Measurements from ENCODE around the gene CUL3. TPM values are rescaled to one million over a fixed set of nuclear protein-coding genes. Genes with fewer than 3 reads are reported as not detected.

The CUL3 gene
- total RNA-seq, 1 experiment from 2014 or later: 86.2 TPM

DNA sequence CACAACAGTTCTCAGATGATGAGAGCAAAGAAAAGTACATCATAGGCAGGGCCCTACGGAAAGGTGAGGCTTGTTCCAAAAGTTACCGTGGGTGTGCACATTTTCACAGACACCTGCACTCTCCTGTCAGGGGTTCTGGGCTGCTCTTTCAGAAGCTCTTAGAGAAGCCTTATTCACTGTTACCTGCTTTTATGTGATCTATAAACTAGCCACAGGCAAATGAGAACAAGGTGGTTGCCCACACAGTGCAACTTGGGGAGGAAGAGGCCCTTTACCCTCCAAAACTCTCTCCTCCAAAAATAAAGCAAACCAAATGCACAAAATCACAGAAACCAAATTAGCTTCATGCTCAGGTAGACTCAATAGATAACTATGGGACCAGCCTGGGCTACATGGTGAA, 11.1 kb upstream of the CUL3 start:
- ChIA-PET CTCF (no interaction called here), POLR2A (no interaction called here)

DNA sequence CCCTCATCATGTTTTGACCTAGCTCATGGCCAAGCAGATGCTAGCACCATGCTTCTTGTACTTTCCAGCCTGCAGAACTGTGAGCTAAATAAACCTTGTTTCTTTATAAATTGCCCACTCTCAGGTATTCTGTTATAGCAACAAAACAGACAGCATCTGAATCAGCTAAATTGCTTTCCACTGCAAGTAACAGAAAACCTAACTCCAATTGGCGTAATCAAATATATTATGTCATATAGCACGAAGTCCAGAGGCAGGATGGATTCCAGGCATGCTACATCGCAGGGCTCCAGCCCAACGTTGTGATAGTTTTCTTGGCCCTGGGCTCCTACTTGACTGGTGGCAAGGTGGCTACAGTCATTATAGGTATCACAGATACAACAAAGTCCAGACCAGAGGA, 10.4 kb upstream of the CUL3 start:
- Mint-ChIP-seq H3K27me3 (ENCODE audit: low read depth) (no peaks in the 10 kb centered on the region), H3K4me1 (peaks cover 11% of the 10 kb centered on the region), H3K27ac (no peak overlapping the region), H3K36me3 (no peaks in the 10 kb centered on the region), H3K9me3 (peaks cover 3% of the 10 kb centered on the region; the same call in 1 of the 2 replicates), H3K4me3 (no peak overlapping the region)
- POLR2A ChIA-PET: no interaction called here
- CTCF ChIA-PET: no interaction called here
- DNase-seq (ENCODE audit: low spot score) (no peak), ATAC-seq (no peak)
- TF ChIP-seq, protein P1, sequence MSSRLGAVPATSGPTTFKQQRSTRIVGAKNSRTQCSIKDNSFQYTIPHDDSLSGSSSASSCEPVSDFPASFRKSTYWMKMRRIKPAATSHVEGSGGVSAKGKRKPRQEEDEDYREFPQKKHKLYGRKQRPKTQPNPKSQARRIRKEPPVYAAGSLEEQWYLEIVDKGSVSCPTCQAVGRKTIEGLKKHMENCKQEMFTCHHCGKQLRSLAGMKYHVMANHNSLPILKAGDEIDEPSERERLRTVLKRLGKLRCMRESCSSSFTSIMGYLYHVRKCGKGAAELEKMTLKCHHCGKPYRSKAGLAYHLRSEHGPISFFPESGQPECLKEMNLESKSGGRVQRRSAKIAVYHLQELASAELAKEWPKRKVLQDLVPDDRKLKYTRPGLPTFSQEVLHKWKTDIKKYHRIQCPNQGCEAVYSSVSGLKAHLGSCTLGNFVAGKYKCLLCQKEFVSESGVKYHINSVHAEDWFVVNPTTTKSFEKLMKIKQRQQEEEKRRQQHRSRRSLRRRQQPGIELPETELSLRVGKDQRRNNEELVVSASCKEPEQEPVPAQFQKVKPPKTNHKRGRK (CRISPR knock-in tag; IDR thresholded peaks at IDR 0.05; ENCODE audit: borderline replicate concordance): no peak
- TF ChIP-seq, protein P2, sequence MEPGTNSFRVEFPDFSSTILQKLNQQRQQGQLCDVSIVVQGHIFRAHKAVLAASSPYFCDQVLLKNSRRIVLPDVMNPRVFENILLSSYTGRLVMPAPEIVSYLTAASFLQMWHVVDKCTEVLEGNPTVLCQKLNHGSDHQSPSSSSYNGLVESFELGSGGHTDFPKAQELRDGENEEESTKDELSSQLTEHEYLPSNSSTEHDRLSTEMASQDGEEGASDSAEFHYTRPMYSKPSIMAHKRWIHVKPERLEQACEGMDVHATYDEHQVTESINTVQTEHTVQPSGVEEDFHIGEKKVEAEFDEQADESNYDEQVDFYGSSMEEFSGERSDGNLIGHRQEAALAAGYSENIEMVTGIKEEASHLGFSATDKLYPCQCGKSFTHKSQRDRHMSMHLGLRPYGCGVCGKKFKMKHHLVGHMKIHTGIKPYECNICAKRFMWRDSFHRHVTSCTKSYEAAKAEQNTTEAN (CRISPR knock-in tag; IDR thresholded peaks at IDR 0.05): no peak
- TF ChIP-seq, protein P3, sequence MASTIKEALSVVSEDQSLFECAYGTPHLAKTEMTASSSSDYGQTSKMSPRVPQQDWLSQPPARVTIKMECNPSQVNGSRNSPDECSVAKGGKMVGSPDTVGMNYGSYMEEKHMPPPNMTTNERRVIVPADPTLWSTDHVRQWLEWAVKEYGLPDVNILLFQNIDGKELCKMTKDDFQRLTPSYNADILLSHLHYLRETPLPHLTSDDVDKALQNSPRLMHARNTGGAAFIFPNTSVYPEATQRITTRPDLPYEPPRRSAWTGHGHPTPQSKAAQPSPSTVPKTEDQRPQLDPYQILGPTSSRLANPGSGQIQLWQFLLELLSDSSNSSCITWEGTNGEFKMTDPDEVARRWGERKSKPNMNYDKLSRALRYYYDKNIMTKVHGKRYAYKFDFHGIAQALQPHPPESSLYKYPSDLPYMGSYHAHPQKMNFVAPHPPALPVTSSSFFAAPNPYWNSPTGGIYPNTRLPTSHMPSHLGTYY (CRISPR knock-in tag; IDR thresholded peaks at IDR 0.05): no peak
- TF ChIP-seq, protein P4, sequence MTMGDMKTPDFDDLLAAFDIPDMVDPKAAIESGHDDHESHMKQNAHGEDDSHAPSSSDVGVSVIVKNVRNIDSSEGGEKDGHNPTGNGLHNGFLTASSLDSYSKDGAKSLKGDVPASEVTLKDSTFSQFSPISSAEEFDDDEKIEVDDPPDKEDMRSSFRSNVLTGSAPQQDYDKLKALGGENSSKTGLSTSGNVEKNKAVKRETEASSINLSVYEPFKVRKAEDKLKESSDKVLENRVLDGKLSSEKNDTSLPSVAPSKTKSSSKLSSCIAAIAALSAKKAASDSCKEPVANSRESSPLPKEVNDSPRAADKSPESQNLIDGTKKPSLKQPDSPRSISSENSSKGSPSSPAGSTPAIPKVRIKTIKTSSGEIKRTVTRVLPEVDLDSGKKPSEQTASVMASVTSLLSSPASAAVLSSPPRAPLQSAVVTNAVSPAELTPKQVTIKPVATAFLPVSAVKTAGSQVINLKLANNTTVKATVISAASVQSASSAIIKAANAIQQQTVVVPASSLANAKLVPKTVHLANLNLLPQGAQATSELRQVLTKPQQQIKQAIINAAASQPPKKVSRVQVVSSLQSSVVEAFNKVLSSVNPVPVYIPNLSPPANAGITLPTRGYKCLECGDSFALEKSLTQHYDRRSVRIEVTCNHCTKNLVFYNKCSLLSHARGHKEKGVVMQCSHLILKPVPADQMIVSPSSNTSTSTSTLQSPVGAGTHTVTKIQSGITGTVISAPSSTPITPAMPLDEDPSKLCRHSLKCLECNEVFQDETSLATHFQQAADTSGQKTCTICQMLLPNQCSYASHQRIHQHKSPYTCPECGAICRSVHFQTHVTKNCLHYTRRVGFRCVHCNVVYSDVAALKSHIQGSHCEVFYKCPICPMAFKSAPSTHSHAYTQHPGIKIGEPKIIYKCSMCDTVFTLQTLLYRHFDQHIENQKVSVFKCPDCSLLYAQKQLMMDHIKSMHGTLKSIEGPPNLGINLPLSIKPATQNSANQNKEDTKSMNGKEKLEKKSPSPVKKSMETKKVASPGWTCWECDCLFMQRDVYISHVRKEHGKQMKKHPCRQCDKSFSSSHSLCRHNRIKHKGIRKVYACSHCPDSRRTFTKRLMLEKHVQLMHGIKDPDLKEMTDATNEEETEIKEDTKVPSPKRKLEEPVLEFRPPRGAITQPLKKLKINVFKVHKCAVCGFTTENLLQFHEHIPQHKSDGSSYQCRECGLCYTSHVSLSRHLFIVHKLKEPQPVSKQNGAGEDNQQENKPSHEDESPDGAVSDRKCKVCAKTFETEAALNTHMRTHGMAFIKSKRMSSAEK (CRISPR knock-in tag; IDR thresholded peaks at IDR 0.05; ENCODE audit: borderline replicate concordance): no peak
- TF ChIP-seq, protein P5, sequence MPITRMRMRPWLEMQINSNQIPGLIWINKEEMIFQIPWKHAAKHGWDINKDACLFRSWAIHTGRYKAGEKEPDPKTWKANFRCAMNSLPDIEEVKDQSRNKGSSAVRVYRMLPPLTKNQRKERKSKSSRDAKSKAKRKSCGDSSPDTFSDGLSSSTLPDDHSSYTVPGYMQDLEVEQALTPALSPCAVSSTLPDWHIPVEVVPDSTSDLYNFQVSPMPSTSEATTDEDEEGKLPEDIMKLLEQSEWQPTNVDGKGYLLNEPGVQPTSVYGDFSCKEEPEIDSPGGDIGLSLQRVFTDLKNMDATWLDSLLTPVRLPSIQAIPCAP (CRISPR knock-in tag; IDR thresholded peaks at IDR 0.05): no peak

More for the DNA sequence above, 11.1 kb upstream of the CUL3 start:
- ATAC-seq (no peak), DNase-seq (ENCODE audit: low spot score) (no peak)
- H3K9me3 Mint-ChIP-seq: peaks cover 3% of the 10 kb centered on the region; the same call in 1 of the 2 replicates
- no peak overlapping the region for H3K4me3 Mint-ChIP-seq
- no peak overlapping the region for H3K27ac Mint-ChIP-seq
- TF ChIP-seq ZBTB21 (CRISPR knock-in tag; IDR thresholded peaks at IDR 0.05; ENCODE audit: borderline replicate concordance) (no peak), GTF2I (CRISPR knock-in tag; conservative IDR thresholded peaks at IDR 0.05) (no peak), MYBL2 (CRISPR knock-in tag; IDR thresholded peaks at IDR 0.05) (no peak), SOX15 (CRISPR knock-in tag; IDR thresholded peaks at IDR 0.05) (no peak), TEAD4 (CRISPR knock-in tag; IDR thresholded peaks at IDR 0.05) (no peak), ZNF138 (CRISPR knock-in tag; conservative IDR thresholded peaks at IDR 0.05) (no peak), KAT7 (CRISPR knock-in tag; IDR thresholded peaks at IDR 0.05; ENCODE audit: borderline replicate concordance) (no peak)
- TF ChIP-seq, protein P6, sequence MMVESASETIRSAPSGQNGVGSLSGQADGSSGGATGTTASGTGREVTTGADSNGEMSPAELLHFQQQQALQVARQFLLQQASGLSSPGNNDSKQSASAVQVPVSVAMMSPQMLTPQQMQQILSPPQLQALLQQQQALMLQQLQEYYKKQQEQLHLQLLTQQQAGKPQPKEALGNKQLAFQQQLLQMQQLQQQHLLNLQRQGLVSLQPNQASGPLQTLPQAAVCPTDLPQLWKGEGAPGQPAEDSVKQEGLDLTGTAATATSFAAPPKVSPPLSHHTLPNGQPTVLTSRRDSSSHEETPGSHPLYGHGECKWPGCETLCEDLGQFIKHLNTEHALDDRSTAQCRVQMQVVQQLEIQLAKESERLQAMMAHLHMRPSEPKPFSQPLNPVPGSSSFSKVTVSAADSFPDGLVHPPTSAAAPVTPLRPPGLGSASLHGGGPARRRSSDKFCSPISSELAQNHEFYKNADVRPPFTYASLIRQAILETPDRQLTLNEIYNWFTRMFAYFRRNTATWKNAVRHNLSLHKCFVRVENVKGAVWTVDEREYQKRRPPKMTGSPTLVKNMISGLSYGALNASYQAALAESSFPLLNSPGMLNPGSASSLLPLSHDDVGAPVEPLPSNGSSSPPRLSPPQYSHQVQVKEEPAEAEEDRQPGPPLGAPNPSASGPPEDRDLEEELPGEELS (CRISPR knock-in tag; IDR thresholded peaks at IDR 0.05): no peak
- TF ChIP-seq, protein P7, sequence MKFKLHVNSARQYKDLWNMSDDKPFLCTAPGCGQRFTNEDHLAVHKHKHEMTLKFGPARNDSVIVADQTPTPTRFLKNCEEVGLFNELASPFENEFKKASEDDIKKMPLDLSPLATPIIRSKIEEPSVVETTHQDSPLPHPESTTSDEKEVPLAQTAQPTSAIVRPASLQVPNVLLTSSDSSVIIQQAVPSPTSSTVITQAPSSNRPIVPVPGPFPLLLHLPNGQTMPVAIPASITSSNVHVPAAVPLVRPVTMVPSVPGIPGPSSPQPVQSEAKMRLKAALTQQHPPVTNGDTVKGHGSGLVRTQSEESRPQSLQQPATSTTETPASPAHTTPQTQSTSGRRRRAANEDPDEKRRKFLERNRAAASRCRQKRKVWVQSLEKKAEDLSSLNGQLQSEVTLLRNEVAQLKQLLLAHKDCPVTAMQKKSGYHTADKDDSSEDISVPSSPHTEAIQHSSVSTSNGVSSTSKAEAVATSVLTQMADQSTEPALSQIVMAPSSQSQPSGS (CRISPR knock-in tag; IDR thresholded peaks at IDR 0.05; ENCODE audit: borderline replicate concordance, low read depth): no peak
- TF ChIP-seq, protein P8, sequence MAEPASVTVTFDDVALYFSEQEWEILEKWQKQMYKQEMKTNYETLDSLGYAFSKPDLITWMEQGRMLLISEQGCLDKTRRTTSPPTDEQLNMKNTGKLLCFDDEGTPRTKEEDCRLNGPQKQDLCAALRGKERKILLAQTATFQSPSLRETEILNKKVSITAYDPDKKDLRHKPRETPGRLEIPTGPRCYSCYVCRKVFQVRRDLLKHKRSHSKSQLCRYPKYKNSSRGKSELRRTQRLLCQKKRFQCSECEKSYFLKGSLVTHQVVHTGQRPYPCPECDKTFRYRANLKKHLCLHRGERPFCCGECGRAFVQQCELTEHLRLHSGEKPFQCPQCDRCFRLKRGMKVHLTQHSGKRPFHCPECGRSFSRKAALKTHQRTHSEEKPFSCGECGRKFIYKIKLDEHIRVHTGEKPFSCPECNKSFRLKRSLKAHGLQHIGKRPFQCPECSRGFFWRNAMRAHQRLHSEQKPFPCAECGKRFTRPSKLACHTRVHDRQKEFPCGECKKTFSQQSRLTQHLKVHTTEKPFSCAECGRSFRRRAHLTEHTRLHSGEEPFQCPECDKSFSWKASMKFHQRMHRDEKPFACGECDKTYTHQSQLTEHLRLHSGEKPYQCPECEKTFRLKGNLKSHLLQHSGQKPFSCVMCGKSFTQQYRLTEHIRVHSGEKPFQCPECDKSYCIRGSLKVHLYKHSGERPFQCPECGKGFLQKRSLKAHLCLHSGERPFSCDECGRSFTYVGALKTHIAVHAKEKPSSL (CRISPR knock-in tag; conservative IDR thresholded peaks at IDR 0.05): no peak
- TF ChIP-seq, protein P9, sequence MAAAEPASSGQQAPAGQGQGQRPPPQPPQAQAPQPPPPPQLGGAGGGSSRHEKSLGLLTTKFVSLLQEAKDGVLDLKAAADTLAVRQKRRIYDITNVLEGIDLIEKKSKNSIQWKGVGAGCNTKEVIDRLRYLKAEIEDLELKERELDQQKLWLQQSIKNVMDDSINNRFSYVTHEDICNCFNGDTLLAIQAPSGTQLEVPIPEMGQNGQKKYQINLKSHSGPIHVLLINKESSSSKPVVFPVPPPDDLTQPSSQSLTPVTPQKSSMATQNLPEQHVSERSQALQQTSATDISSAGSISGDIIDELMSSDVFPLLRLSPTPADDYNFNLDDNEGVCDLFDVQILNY (CRISPR knock-in tag; IDR thresholded peaks at IDR 0.05): no peak
- TF ChIP-seq, protein P10, sequence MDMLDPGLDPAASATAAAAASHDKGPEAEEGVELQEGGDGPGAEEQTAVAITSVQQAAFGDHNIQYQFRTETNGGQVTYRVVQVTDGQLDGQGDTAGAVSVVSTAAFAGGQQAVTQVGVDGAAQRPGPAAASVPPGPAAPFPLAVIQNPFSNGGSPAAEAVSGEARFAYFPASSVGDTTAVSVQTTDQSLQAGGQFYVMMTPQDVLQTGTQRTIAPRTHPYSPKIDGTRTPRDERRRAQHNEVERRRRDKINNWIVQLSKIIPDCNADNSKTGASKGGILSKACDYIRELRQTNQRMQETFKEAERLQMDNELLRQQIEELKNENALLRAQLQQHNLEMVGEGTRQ (CRISPR knock-in tag; IDR thresholded peaks at IDR 0.05): no peak
- TF ChIP-seq, protein P11, sequence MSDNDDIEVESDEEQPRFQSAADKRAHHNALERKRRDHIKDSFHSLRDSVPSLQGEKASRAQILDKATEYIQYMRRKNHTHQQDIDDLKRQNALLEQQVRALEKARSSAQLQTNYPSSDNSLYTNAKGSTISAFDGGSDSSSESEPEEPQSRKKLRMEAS (CRISPR knock-in tag; IDR thresholded peaks at IDR 0.05): no peak
- peaks cover 11% of the 10 kb centered on the region for H3K4me1 Mint-ChIP-seq
- no peaks in the 10 kb centered on the region for H3K36me3 Mint-ChIP-seq
- no peaks in the 10 kb centered on the region for H3K27me3 Mint-ChIP-seq (ENCODE audit: low read depth)

All from WTC11 (cell line).